ENCODE data around the gene ANXA3.

ANXA3 gene

DNA sequence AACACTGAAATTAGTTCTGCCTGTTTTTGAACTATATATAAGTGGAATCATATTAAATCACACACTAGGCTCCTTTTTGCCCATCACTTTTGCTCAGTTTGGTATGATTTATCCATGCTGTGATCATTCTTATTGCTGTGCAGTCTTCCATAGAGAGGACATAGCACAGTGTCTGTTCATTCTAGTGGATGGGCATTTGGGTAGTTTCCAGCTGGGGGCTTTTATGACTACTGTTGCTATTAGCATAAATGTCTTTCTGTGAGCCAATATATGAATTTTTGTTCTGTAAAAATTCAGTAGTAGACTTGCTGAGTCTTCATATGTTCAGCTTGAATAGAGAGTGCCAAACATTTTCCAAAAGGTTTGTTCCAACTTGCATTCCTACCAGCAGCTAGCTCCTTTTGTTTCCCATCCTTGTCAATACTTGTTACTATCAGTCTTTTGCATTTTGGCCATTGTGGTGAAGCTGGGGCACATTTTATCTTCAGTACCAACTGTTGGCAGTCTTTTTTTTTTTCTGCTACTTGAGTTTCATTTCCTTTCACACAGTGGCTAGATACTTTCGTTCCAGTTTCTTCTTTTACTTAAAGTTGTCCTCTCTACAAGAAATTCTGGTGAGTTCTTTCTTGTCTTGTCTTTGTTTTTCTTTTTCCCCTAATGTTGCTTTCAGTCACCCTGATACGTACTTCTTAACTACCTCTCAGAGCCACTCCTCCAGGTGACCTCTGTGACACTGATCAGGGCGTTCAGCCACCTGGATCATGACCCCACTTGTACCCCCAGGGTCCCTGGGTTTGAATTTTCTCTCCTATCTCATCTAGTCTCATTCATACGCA lies 87.0 kb downstream of the ANXA3 start:
- TF ChIP-seq, protein P1, sequence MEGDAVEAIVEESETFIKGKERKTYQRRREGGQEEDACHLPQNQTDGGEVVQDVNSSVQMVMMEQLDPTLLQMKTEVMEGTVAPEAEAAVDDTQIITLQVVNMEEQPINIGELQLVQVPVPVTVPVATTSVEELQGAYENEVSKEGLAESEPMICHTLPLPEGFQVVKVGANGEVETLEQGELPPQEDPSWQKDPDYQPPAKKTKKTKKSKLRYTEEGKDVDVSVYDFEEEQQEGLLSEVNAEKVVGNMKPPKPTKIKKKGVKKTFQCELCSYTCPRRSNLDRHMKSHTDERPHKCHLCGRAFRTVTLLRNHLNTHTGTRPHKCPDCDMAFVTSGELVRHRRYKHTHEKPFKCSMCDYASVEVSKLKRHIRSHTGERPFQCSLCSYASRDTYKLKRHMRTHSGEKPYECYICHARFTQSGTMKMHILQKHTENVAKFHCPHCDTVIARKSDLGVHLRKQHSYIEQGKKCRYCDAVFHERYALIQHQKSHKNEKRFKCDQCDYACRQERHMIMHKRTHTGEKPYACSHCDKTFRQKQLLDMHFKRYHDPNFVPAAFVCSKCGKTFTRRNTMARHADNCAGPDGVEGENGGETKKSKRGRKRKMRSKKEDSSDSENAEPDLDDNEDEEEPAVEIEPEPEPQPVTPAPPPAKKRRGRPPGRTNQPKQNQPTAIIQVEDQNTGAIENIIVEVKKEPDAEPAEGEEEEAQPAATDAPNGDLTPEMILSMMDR (IDR thresholded peaks at IDR 0.05; ENCODE audit: low read depth, low read length) = no peak
- H3K4me3 ChIP-seq (ENCODE audit: low read depth, low read length) = no peak overlapping the region
- no peak for DNase-seq (ENCODE audit: low read depth, low spot score)
- in situ Hi-C loops (cut with HindIII; ENCODE audit: low sequenced_read_pairs) = no loop called here

DNA sequence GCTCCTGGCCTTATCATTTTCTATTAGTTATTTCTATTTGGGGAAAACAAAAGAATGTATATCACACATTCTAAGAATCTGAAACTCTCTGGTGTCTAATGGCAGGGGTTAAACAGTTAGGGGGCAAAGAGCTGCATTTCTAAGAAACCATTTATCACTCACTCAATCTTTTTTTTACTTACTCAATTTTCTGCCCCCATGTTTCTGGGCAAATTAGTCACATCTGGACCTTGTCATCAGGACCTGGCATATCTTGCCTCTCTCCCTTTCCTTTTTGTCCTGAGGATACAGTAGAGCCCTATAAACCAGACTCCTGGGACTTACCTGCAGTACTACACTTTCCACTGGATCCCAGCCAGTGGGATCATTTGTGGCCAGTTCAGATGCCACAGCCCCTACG lies 89.1 kb downstream of the ANXA3 start:
- no peak overlapping the region for H3K4me3 ChIP-seq (ENCODE audit: low read depth, low read length)
- TF ChIP-seq, protein P1 (IDR thresholded peaks at IDR 0.05; ENCODE audit: low read depth, low read length) = no peak
- in situ Hi-C loops (cut with HindIII; ENCODE audit: low sequenced_read_pairs) = no loop called here
- no peak for DNase-seq (ENCODE audit: low read depth, low spot score)

DNA sequence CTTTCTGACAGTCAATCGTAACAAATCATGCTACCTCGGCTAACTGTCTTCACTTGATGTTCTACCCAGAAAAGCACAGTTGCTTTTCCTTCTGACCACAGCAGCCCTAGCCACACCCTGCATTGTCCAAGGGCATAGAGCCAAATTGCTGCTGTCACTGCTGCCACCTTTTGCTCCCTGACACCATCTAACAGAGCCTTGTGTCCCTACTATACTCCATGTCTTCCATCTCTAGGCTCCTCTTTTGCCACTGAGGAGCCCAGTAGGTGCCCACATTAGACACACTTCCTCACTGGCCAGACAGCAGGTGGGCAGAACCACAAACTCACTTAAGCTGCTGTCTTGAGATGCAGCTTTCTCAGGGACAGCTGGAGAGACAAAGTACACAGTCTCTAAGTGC lies 91.4 kb downstream of the ANXA3 start:
- in situ Hi-C loops (cut with HindIII; ENCODE audit: low sequenced_read_pairs) = no loop called here
- TF ChIP-seq, protein P1 (IDR thresholded peaks at IDR 0.05; ENCODE audit: low read depth, low read length) = no peak
- DNase-seq (ENCODE audit: low read depth, low spot score) = no peak
- no peak overlapping the region for H3K4me3 ChIP-seq (ENCODE audit: low read depth, low read length)

DNA sequence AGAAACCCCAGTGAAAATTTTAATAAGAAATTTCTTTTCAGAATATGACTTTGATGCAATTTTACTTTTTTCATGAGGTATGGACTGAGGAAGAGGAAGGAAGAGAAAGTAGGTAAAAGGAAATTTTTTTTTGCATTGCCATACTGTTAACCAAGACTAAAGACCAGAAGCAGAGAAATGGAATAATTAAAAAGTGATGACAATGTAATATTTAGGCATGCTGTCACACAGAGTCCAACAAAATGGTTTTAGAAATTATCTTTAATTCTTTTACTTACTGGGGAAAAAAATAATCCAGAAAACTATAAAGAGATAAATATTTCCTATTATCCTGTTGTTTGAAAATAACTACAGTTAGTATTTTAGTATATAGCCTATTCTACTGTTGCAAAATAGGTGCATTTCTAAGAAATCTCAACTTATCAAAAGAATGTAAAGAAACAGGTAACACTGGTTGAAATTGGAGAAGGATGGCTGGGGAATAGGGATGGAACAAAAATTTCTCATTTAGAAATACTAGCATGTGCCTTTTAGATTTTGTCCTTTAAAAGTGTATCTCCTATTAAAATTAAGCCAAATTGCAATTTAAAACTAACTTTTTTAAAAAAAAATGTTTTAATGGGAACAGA lies 92.6 kb downstream of the ANXA3 start:
- no peak for DNase-seq (ENCODE audit: low read depth, low spot score)
- TF ChIP-seq, protein P1 (IDR thresholded peaks at IDR 0.05; ENCODE audit: low read depth, low read length) = no peak
- in situ Hi-C loops (cut with HindIII; ENCODE audit: low sequenced_read_pairs) = no loop called here
- no peak overlapping the region for H3K4me3 ChIP-seq (ENCODE audit: low read depth, low read length)

DNA sequence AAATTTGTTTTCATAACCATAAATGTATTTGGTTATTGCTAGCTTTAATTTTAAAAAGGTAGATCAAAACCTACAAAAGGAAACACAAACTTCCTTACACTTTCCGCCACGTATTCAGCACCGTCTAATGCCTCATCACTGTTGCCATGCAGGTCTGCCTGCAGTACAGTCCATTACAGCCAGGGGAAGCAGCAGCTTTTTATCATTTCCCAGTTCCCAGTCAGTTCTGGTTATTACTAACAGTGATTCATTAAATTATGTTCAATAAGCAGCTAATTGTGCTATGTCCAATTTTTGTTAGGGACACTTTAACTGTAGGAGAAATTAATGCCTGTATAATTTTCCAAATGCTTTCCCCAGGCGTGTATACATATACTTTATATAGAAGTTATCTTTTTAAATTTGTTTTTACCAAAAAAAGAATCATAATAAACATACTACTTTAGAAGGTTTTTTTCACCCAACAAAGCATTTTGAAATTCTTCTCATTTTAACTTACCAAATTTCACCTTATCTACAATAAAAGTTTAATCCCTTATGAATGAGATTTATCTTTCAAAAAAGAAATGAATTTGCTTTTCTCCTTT lies 93.3 kb downstream of the ANXA3 start:
- H3K4me3 ChIP-seq (ENCODE audit: low read depth, low read length) = no peak overlapping the region
- DNase-seq (ENCODE audit: low read depth, low spot score) = peak; percentile 81
- TF ChIP-seq, protein P1 (IDR thresholded peaks at IDR 0.05; ENCODE audit: low read depth, low read length) = peak; percentile 98
- in situ Hi-C loops (cut with HindIII; ENCODE audit: low sequenced_read_pairs) = no loop called here

DNA sequence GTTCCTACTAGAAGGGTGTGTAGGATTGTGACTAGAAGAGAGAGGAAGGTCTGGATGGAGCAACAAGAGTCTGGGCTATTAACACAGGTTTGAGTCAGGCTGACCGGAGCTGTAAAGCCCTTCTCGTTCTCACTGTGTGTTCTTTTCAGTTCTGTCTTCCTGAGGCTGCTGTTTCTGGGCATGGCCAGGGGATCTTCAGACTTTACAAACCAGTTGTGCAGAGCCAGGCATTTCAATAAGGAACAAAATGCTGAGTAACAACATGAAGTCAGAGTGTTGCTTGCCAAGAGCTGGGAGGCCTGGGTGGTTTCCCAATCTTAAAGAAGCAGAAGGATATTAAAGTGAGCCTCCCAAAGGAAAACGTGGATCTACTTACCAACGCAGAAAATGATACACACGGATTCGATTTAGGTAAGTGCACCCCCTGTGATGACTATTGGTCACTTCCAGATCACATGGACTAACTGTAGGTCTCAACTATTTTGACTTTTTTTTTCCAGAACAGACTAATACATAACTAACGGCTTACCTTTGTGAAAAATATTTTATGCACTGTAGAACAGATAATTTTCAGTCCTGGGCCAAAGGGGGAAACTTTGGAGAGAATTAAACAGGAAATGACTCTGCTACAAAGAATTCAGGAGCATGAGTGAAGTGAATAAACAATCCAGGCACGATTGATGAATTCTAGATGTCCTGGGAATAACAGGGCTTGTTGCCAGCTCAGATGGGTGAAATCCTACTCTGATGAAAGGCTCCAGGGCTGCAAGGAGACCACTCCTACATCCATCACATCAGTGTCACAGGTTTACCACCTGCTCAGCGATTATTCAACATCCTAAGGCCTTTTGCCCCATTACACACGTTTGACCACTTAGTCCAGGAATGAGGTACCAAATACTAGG lies 94.5 kb downstream of the ANXA3 start:
- in situ Hi-C loops (cut with HindIII; ENCODE audit: low sequenced_read_pairs) = no loop called here
- DNase-seq (ENCODE audit: low read depth, low spot score) = peak; percentile 94
- no peak overlapping the region for H3K4me3 ChIP-seq (ENCODE audit: low read depth, low read length)
- TF ChIP-seq, protein P1 (IDR thresholded peaks at IDR 0.05; ENCODE audit: low read depth, low read length) = no peak

Data from astrocyte of the spinal cord (primary cell).